Measurements from ENCODE around the gene RGS17.

GRCh38 chr6:153056308-153056707, 74.8 kb downstream of the RGS17 start:
- no peak for TF ChIP-seq EZH2 (IDR thresholded peaks at IDR 0.05; ENCODE audit: low read depth)
- no peak for TF ChIP-seq CTCF (conservative IDR thresholded peaks at IDR 0.05)
